Mesenchymal stem cell (in vitro differentiated cells and primary cell): ENCODE results near the gene PBX1.

ENCODE experiments used
- DNase-seq: peaks from one replicate; pipeline ENCODE4 v3.0.0-alpha.2; 2013
- H2AFZ ChIP-seq: one replicate; pipeline ENCODE4 v1.6.1; 2013; ENCODE audit warnings: low read depth, mild to moderate bottlenecking, control low read depth, inconsistent platforms, low read length, moderate library complexity
- H2AK5ac ChIP-seq: 2 replicates; pipeline ENCODE4 v1.6.1; 2013; ENCODE audit warnings: low read length, moderate library complexity, mild to moderate bottlenecking, inconsistent platforms; ENCODE audit not compliant: severe bottlenecking
- H2BK120ac ChIP-seq: one replicate; pipeline ENCODE4 v1.6.1; 2013; ENCODE audit warnings: low read depth, mild to moderate bottlenecking, inconsistent platforms, low read length, moderate library complexity
- H2BK12ac ChIP-seq, 2 experiments: one replicate each; pipeline ENCODE4 v1.6.1; 2013; ENCODE audit warnings: inconsistent platforms in 2 of 2, low read length in 2 of 2, mild to moderate bottlenecking in 2 of 2, moderate library complexity in 2 of 2, control low read depth in 1 of 2
- H2BK15ac ChIP-seq: one replicate; pipeline ENCODE4 v1.6.1; 2013; ENCODE audit warnings: mild to moderate bottlenecking, low read depth, inconsistent platforms; ENCODE audit not compliant: poor library complexity, severe bottlenecking
- H2BK5ac ChIP-seq: 2 replicates; pipeline ENCODE4 v1.6.1; 2013; ENCODE audit warnings: low read depth, mild to moderate bottlenecking, low read length, control low read depth, inconsistent platforms; ENCODE audit not compliant: poor library complexity, severe bottlenecking
- H3K14ac ChIP-seq, 2 experiments: one replicate each; pipeline ENCODE4 v1.6.1; 2013; ENCODE audit warnings: inconsistent platforms in 2 of 2, low read length in 2 of 2, control low read depth in 1 of 2, mild to moderate bottlenecking in 1 of 2, moderate library complexity in 1 of 2
- H3K18ac ChIP-seq, 2 experiments: one replicate each; pipeline ENCODE4 v1.6.1; 2013; ENCODE audit warnings: inconsistent platforms in 2 of 2, low read length in 2 of 2, control low read depth in 1 of 2, low read depth in 1 of 2, mild to moderate bottlenecking in 1 of 2
- H3K23ac ChIP-seq, 2 experiments: one replicate each; pipeline ENCODE4 v1.6.1; 2013; ENCODE audit warnings: inconsistent platforms in 2 of 2, low read length in 2 of 2, mild to moderate bottlenecking in 2 of 2, moderate library complexity in 2 of 2, control low read depth in 1 of 2
- H3K27ac ChIP-seq: 2 replicates; pipeline ENCODE4 v1.5.1; 2013; ENCODE audit warnings: mild to moderate bottlenecking, moderate library complexity, low read length, control low read depth, inconsistent platforms; ENCODE audit not compliant: poor library complexity, severe bottlenecking
- H3K27me3 ChIP-seq, 2 experiments: 2 replicates each; pipeline versions ENCODE4 v1.6.1 to v1.7.0; 2013; ENCODE audit warnings: low read length in 2 of 2, mild to moderate bottlenecking in 2 of 2, moderate library complexity in 2 of 2, control low read depth in 1 of 2, inconsistent platforms in 1 of 2; ENCODE audit not compliant: control insufficient read depth in 1 of 2, insufficient read depth in 1 of 2
- H3K36me3 ChIP-seq, 2 experiments: 2 replicates each; pipeline versions ENCODE4 v1.6.1 to v1.7.0; 2013; ENCODE audit warnings: low read length in 2 of 2, control low read depth in 1 of 2, inconsistent platforms in 1 of 2, low read depth in 1 of 2, mild to moderate bottlenecking in 1 of 2; ENCODE audit not compliant: insufficient read depth in 2 of 2, control insufficient read depth in 1 of 2
- H3K4ac ChIP-seq, 2 experiments: one replicate each; pipeline ENCODE4 v1.6.1; 2013; ENCODE audit warnings: inconsistent platforms in 2 of 2, low read length in 2 of 2, mild to moderate bottlenecking in 2 of 2, moderate library complexity in 2 of 2, control low read depth in 1 of 2, low read depth in 1 of 2
- H3K4me1 ChIP-seq: 2 replicates; pipeline ENCODE4 v1.6.1; 2013; ENCODE audit warnings: low read depth, low read length, control low read depth; ENCODE audit not compliant: control insufficient read depth, insufficient read depth
- H3K4me2 ChIP-seq: 2 replicates; pipeline ENCODE4 v1.6.1; 2013; ENCODE audit warnings: low read length, mild to moderate bottlenecking, inconsistent platforms; ENCODE audit not compliant: poor library complexity, severe bottlenecking
- H3K4me3 ChIP-seq, 2 experiments: 2 replicates each; pipeline versions ENCODE4 v1.5.1 to v1.7.0; 2013; ENCODE audit warnings: low read length in 2 of 2, mild to moderate bottlenecking in 2 of 2, control low read depth in 1 of 2, low read depth in 1 of 2; ENCODE audit not compliant: insufficient read depth in 1 of 2
- H3K79me1 ChIP-seq: replicated peaks from 2 replicates; pipeline ENCODE4 v1.6.1; 2013; ENCODE audit warnings: mild to moderate bottlenecking, control low read depth, low read length, inconsistent platforms; ENCODE audit not compliant: poor library complexity, severe bottlenecking
- H3K9ac ChIP-seq: 2 replicates; pipeline ENCODE4 v1.7.0; 2013; ENCODE audit warnings: mild to moderate bottlenecking, low read length, moderate library complexity
- H3K9me3 ChIP-seq: 2 replicates; pipeline ENCODE4 v1.7.0; 2013; ENCODE audit warnings: mild to moderate bottlenecking, low read length; ENCODE audit not compliant: control insufficient read depth
- H4K8ac ChIP-seq: one replicate; pipeline ENCODE4 v1.6.1; 2013; ENCODE audit warnings: inconsistent platforms, mild to moderate bottlenecking, low read length, moderate library complexity
- H4K91ac ChIP-seq: one replicate; pipeline ENCODE4 v1.6.1; 2013; ENCODE audit warnings: mild to moderate bottlenecking, low read length, inconsistent platforms
- WGBS: methylation state at CpG from one replicate; pipeline ENCODE4 v1.1.7; 2013; ENCODE audit warnings: mixed read lengths; 5-methylcytosine and 5-hydroxymethylcytosine counted together

The PBX1 gene

GRCh38 chr1:164695956-164696665, 137.1 kb downstream of the PBX1 start:
- Histone ChIP-seq H3K4ac (no peak overlapping the region), H3K23ac (no peak overlapping the region), H2BK12ac (no peak overlapping the region), H3K4me3 (no peak overlapping the region), H2AFZ (no peak overlapping the region), H3K4me2 (no peak overlapping the region), H2BK15ac (no peak overlapping the region), H4K91ac (no peak overlapping the region), H3K79me1 (peaks cover 2% of the 10 kb centered on the region), H2AK5ac (no peak overlapping the region), H2BK5ac (no peak overlapping the region), H3K27ac (no peak overlapping the region), H3K9me3 (no peaks in the 10 kb centered on the region), H3K9ac (peak overlapping the region; percentile 15), H3K36me3 (peaks cover 0 to 11% of the 10 kb centered on the region in 2 experiments), H2BK120ac (no peak overlapping the region), H3K4me1 (no peaks in the 10 kb centered on the region), H3K14ac (no peak overlapping the region), H3K18ac (no peak overlapping the region), H3K27me3 (no peaks in the 10 kb centered on the region), H4K8ac (no peak overlapping the region)
- no peak for DNase-seq
- 92% methylated on average over 5 of the region's 5 CpGs for WGBS

GRCh38 chr1:164699815-164700491, 141.0 kb downstream of the PBX1 start:
- Histone ChIP-seq H4K8ac (no peak overlapping the region), H3K27me3 (no peaks in the 10 kb centered on the region), H2BK120ac (no peak overlapping the region), H3K27ac (no peak overlapping the region), H2AFZ (no peak overlapping the region), H2BK15ac (no peak overlapping the region), H3K23ac (no peak overlapping the region), H3K14ac (no peak overlapping the region), H3K18ac (no peak overlapping the region), H3K36me3 (peaks cover 0 to under 1% of the 10 kb centered on the region in 2 experiments), H3K4me3 (peak overlapping the region in 1 of 2 experiments; percentile 20), H3K4me1 (no peaks in the 10 kb centered on the region), H3K79me1 (peaks cover 2% of the 10 kb centered on the region), H2BK5ac (no peak overlapping the region), H2BK12ac (no peak overlapping the region), H2AK5ac (no peak overlapping the region), H3K4ac (no peak overlapping the region), H4K91ac (no peak overlapping the region), H3K9ac (no peak overlapping the region), H3K4me2 (no peak overlapping the region), H3K9me3 (no peaks in the 10 kb centered on the region)
- no peak for DNase-seq
- 94% methylated on average over 17 of the region's 17 CpGs for WGBS

GRCh38 chr1:164700683-164701082, 141.7 kb downstream of the PBX1 start:
- DNase-seq = no peak
- Histone ChIP-seq H2AFZ (no peak overlapping the region), H3K4me3 (no peak overlapping the region), H2BK15ac (no peak overlapping the region), H4K8ac (no peak overlapping the region), H3K23ac (no peak overlapping the region), H3K36me3 (no peaks in the 10 kb centered on the region), H3K4me1 (no peaks in the 10 kb centered on the region), H3K18ac (no peak overlapping the region), H2BK12ac (no peak overlapping the region), H3K27ac (no peak overlapping the region), H2BK120ac (no peak overlapping the region), H3K14ac (no peak overlapping the region), H3K4ac (no peak overlapping the region), H2BK5ac (no peak overlapping the region), H3K79me1 (peaks cover 2% of the 10 kb centered on the region), H3K9me3 (no peaks in the 10 kb centered on the region), H3K4me2 (no peak overlapping the region), H2AK5ac (no peak overlapping the region), H4K91ac (no peak overlapping the region), H3K27me3 (no peaks in the 10 kb centered on the region), H3K9ac (no peak overlapping the region)
- 100% methylated on average over 1 of the region's 2 CpGs for WGBS

GRCh38 chr1:164701189-164701761, 142.3 kb downstream of the PBX1 start:
- no peak overlapping the region for H2AFZ ChIP-seq
- no peaks in the 10 kb centered on the region for H3K27me3 ChIP-seq
- no peak overlapping the region for H3K9ac ChIP-seq
- no peak overlapping the region for H4K91ac ChIP-seq
- no peak overlapping the region for H2AK5ac ChIP-seq
- H4K8ac ChIP-seq = no peak overlapping the region
- no peak overlapping the region for H3K18ac ChIP-seq
- H3K9me3 ChIP-seq = no peaks in the 10 kb centered on the region
- no peak overlapping the region for H2BK15ac ChIP-seq
- H2BK12ac ChIP-seq = no peak overlapping the region
- no peaks in the 10 kb centered on the region for H3K4me1 ChIP-seq
- no peak overlapping the region for H3K4me2 ChIP-seq
- no peak for DNase-seq
- H3K14ac ChIP-seq = no peak overlapping the region
- no peak overlapping the region for H2BK5ac ChIP-seq
- H3K23ac ChIP-seq = no peak overlapping the region
- H3K4me3 ChIP-seq = no peak overlapping the region
- no peak overlapping the region for H3K27ac ChIP-seq
- H3K4ac ChIP-seq = no peak overlapping the region
- no peak overlapping the region for H2BK120ac ChIP-seq
- 94% methylated on average over 2 of the region's 2 CpGs for WGBS
- H3K36me3 ChIP-seq = no peaks in the 10 kb centered on the region
- H3K79me1 ChIP-seq = peaks cover 2% of the 10 kb centered on the region
